Fibroblast of the aortic adventitia (primary cell): Measurements from ENCODE around the gene ARPC2. TPM values are rescaled to one million over a fixed set of nuclear protein-coding genes. Genes with fewer than 3 reads are reported as not detected.

Source experiments
- DNase-seq: peaks from one replicate; pipeline ENCODE4 v3.0.0-alpha.2; 2010; ENCODE audit warnings: low read depth
- H3K4me3 ChIP-seq: 2 replicates; pipeline ENCODE4 v1.5.1; 2011; ENCODE audit warnings: low read depth, mild to moderate bottlenecking, control low read depth, low read length, moderate library complexity
- total RNA-seq: library from RNA; depleted of rRNA; stranded (reverse); fragments of >200 nt; gene quantifications from 2 replicates; pipeline ENCODE4 v1.2.3, GENCODE V29; 2012; ENCODE audit warnings: low replicate concordance
- TF ChIP-seq, protein P1 (sequence below): IDR thresholded peaks from 2 replicates; pipeline ENCODE4 v1.5.1; 2011; ENCODE audit warnings: mild to moderate bottlenecking, low read length, control low read depth, inconsistent platforms; ENCODE audit not compliant: insufficient read depth

ARPC2 gene
- total RNA-seq, 1 donor, result 368 TPM

DNA sequence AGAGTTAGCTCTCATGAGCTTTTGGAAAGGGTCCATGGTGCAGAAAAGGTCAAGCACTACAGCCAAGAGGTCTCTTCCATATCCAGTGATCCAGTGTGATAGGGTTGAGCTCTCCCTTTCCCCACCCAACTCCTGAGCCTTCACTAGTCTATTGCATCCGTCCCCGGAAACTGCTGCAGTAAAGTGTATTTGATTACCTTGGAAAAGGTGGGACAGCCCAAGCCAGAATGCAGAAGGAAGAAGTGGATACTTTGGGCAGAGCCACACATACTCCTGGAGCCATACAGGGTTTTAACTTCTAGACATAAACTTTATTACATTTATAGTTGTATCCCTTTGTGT is 56.9 kb downstream of the ARPC2 start:
- DNase-seq, result no peak
- TF ChIP-seq, protein P1, sequence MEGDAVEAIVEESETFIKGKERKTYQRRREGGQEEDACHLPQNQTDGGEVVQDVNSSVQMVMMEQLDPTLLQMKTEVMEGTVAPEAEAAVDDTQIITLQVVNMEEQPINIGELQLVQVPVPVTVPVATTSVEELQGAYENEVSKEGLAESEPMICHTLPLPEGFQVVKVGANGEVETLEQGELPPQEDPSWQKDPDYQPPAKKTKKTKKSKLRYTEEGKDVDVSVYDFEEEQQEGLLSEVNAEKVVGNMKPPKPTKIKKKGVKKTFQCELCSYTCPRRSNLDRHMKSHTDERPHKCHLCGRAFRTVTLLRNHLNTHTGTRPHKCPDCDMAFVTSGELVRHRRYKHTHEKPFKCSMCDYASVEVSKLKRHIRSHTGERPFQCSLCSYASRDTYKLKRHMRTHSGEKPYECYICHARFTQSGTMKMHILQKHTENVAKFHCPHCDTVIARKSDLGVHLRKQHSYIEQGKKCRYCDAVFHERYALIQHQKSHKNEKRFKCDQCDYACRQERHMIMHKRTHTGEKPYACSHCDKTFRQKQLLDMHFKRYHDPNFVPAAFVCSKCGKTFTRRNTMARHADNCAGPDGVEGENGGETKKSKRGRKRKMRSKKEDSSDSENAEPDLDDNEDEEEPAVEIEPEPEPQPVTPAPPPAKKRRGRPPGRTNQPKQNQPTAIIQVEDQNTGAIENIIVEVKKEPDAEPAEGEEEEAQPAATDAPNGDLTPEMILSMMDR, result no peak
- no peak overlapping the region for H3K4me3 ChIP-seq

GRCh38 chr2:218274586-218274985 is 57.6 kb downstream of the ARPC2 start:
- TF ChIP-seq, protein P1, result no peak

DNA sequence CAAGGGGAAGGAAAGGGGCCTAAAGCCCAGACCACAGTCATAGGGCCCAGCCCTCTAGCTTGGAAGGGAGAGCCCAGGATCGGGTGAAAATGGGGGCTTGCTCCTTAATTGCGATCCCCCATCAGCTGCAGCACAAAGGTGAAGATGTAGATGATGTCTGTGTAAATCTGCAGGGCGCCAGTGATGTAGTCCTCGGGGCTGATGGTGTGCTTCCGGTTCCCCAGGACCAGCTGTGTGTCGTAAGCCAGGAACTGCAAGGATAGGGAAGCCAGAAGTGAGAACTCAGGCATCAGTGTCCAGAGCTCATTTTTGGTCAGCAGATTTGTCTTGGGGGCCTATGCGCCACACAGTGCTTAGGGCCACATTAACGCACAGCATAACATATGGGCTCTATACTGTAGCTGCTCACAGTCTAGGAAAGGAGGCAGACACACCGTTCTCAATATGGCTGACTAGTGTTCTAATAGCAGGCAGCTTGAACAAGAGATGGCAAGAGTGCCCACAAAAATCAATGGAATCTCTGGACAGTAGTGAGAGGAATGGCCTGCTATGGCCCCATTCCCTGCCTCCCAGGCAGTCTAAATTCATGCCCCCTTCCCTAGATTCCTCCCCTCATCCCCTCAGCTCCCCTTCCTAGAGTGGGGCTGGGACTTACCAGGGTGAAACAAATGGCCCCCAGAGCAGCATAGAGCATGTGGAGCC is 58.5 kb downstream of the ARPC2 start:
- DNase-seq, result no peak
- H3K4me3 ChIP-seq, result no peak overlapping the region
- TF ChIP-seq, protein P1, result no peak

More at GRCh38 chr2:218274586-218274985, 57.6 kb downstream of the ARPC2 start:
- no peak for DNase-seq
- no peak overlapping the region for H3K4me3 ChIP-seq

DNA sequence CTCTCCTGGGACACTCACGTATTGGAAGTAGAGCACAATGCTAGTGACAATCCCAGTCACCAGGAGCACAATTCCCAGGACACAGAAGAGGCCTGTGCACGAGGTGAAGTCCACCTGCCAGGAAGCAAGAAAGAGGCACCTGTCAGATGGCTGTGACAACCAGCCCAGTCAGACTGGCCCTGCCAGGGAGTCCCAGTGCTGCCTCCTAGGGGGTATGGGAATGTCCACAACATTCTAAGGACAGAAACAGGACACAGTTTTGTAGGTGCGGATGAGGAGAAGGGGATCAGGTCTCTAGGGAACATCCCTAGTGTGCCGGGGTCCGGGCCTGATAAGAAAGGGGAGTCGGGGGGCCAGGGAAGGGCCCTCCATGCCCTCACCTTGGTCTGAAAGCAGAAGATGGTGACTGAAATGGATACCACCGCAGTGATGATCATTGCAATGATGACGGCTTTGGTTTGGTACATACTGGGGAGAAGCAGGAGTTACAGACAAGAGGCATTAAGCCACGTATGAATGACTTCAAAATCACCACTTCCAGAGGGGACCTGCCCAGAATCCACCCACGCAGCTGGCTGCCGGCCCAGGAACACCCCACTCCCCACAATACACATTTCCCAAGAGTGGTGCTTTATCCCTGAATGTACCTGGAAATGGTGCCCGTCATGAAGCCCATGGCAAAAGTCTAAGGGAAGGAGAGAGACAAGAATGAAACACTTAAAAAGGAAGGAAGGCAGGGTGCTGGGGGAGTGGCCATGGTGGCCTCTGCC is 60.2 kb downstream of the ARPC2 start:
- DNase-seq, result no peak
- no peak overlapping the region for H3K4me3 ChIP-seq
- TF ChIP-seq, protein P1, result no peak

DNA sequence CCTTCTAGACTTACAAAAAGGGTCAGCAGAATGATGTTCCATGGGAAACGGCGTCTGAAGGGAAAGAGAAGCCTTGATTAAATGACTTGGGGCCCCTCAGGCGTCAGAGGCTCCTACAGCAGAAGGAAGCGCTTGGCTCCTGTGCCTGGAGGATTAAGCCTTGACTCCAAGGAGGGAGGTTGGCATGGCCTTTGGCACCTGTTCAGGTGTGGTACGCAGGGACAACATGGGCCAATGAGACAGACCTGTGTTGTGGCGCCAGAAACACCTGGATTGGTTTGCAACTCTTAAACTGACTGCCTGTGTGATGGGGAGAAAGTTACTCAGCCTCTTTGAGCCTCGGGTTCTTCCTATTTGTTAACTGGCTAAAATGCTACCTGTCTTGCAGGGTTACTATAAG is 60.9 kb downstream of the ARPC2 start:
- TF ChIP-seq, protein P1, result no peak
- DNase-seq, result no peak
- no peak overlapping the region for H3K4me3 ChIP-seq

DNA sequence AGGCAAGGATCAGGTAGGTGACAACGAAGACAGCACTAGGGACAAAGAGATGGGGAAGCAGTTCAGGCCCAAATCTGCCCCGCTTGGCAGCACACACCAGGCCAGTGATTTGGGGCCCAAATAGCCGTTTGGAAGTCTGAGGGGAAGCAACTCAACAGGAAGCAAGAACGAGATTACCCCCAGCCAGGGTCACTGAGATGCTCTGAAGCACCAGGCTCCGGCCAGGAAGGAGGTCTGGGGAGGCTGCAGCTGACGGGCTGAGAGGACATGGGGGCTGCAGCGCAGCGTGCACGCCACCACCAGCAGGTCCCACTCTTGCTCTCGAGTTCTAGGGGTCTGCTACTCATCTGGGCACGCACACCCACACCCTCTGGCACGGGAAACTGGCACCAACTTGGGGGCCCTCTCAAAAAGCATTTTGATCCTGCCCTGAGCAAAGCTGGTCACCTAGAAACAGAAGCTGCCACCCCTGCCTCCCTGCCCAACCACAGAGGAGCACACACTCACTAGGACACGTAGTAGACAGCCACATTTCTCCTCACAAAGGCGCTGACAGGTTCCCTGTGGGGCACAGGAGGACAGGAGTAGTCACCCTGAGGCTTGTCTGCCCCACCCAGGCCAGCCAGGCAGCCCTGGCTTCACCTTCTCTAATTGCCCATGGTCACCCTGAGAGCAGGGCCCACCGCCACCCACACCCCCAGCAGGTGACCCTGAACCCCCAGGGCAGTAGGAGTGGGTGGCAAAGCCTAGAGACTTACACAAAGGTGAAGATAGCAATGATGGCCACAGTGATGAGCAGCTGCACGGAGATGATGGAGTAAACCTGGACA is 61.8 kb downstream of the ARPC2 start:
- TF ChIP-seq, protein P1, result no peak
- DNase-seq, result no peak
- no peak overlapping the region for H3K4me3 ChIP-seq
